ENCODE data around the gene SIDT1. TPM values are rescaled to one million over a fixed set of nuclear protein-coding genes. Genes with fewer than 3 reads are reported as not detected.

The SIDT1 gene
- total RNA-seq, 1 donor from 2014 or later = 0.69 TPM

- Histone ChIP-seq H3K4me1 (peaks cover 22% of the 10 kb centered on the region), H3K9me3 (replicated peaks) (no peaks in the 10 kb centered on the region), H3K36me3 (no peaks in the 10 kb centered on the region), H3K27ac (replicated peaks) (no peak overlapping the region), H3K4me3 (peak overlapping the region; percentile 71), H3K27me3 (ENCODE audit: low read depth) (peaks cover 75% of the 10 kb centered on the region)
- DNase-seq = no peak
- intact Hi-C loops (cut with micrococcal nuclease) = no loop called here
- TF ChIP-seq, protein P1, sequence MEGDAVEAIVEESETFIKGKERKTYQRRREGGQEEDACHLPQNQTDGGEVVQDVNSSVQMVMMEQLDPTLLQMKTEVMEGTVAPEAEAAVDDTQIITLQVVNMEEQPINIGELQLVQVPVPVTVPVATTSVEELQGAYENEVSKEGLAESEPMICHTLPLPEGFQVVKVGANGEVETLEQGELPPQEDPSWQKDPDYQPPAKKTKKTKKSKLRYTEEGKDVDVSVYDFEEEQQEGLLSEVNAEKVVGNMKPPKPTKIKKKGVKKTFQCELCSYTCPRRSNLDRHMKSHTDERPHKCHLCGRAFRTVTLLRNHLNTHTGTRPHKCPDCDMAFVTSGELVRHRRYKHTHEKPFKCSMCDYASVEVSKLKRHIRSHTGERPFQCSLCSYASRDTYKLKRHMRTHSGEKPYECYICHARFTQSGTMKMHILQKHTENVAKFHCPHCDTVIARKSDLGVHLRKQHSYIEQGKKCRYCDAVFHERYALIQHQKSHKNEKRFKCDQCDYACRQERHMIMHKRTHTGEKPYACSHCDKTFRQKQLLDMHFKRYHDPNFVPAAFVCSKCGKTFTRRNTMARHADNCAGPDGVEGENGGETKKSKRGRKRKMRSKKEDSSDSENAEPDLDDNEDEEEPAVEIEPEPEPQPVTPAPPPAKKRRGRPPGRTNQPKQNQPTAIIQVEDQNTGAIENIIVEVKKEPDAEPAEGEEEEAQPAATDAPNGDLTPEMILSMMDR (IDR thresholded peaks at IDR 0.05; ENCODE audit: borderline replicate concordance) = no peak
Observed at GRCh38 chr3:113533534-113533892, 1.2 kb downstream of the SIDT1 start.

- H3K27me3 ChIP-seq (ENCODE audit: low read depth) = peaks cover 75% of the 10 kb centered on the region
- intact Hi-C loops (cut with micrococcal nuclease) = no loop called here
- H3K4me1 ChIP-seq = peaks cover 22% of the 10 kb centered on the region
- TF ChIP-seq, protein P1 (IDR thresholded peaks at IDR 0.05; ENCODE audit: borderline replicate concordance) = no peak
- DNase-seq = no peak
- no peak overlapping the region for H3K4me3 ChIP-seq
- no peaks in the 10 kb centered on the region for H3K9me3 ChIP-seq (replicated peaks)
- H3K27ac ChIP-seq (replicated peaks) = no peak overlapping the region
- H3K36me3 ChIP-seq = no peaks in the 10 kb centered on the region
Observed at GRCh38 chr3:113534365-113534764, 2.0 kb downstream of the SIDT1 start.

GRCh38 chr3:113535898-113536297 lies 3.5 kb downstream of the SIDT1 start:
- TF ChIP-seq, protein P1 (IDR thresholded peaks at IDR 0.05; ENCODE audit: borderline replicate concordance) = no peak
- Histone ChIP-seq H3K27me3 (ENCODE audit: low read depth) (peaks cover 71% of the 10 kb centered on the region), H3K27ac (replicated peaks) (no peak overlapping the region), H3K4me1 (peaks cover 22% of the 10 kb centered on the region), H3K4me3 (no peak overlapping the region), H3K9me3 (replicated peaks) (no peaks in the 10 kb centered on the region), H3K36me3 (no peaks in the 10 kb centered on the region)
- DNase-seq = no peak
- intact Hi-C loops (cut with micrococcal nuclease) = no loop called here

GRCh38 chr3:113536627-113537101 lies 4.3 kb downstream of the SIDT1 start:
- no peak overlapping the region for H3K4me3 ChIP-seq
- H3K27ac ChIP-seq (replicated peaks) = no peak overlapping the region
- H3K9me3 ChIP-seq (replicated peaks) = peaks cover 7% of the 10 kb centered on the region

DNA sequence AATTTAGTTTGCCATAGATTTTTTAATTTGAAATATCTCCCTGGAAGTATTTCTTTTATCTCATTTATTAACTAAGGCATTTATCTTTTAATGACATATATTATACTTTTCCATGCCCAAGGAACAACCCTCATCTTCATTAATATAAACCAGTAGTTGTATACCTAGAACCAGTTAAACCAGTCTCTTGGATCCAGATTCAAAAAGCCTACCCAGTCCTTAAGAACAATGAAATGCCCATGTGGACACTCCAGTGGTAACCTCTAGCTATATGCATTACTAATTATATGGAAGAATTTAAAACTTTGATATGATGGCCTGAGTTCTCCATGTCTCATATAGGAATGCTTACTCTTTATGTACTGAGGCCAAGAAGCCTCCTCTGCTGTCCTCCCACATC lies 4.8 kb downstream of the SIDT1 start:
- peaks cover 18% of the 10 kb centered on the region for H3K4me1 ChIP-seq
- peaks cover 11% of the 10 kb centered on the region for H3K9me3 ChIP-seq (replicated peaks)
- TF ChIP-seq, protein P1 (IDR thresholded peaks at IDR 0.05; ENCODE audit: borderline replicate concordance) = no peak
- H3K4me3 ChIP-seq = no peak overlapping the region
- intact Hi-C loops (cut with micrococcal nuclease) = no loop called here
- H3K27ac ChIP-seq (replicated peaks) = no peak overlapping the region
- no peaks in the 10 kb centered on the region for H3K36me3 ChIP-seq
- peaks cover 61% of the 10 kb centered on the region for H3K27me3 ChIP-seq (ENCODE audit: low read depth)
- DNase-seq = no peak

More at GRCh38 chr3:113536627-113537101, 4.3 kb downstream of the SIDT1 start:
- Histone ChIP-seq H3K4me1 (peaks cover 22% of the 10 kb centered on the region), H3K27me3 (ENCODE audit: low read depth) (peaks cover 63% of the 10 kb centered on the region), H3K36me3 (no peaks in the 10 kb centered on the region)
- DNase-seq = no peak
- TF ChIP-seq, protein P1 (IDR thresholded peaks at IDR 0.05; ENCODE audit: borderline replicate concordance) = no peak
- intact Hi-C loops (cut with micrococcal nuclease) = no loop called here
